Thyroid gland (tissue), 4 donors: ENCODE results near the gene SNX24.

ENCODE experiments used
- CTCF ChIP-seq, 6 experiments: fragments of 200-600 bp in 3 of 6; fragments of 450-650 bp in 3 of 6; sonication (generic) in 3 of 6; IDR thresholded peaks; one replicate each; pipeline ENCODE4 v1.5.1; 2016 to 2019; ENCODE audit warnings: antibody characterized with exemption in 6 of 6, mild to moderate bottlenecking in 2 of 6, inconsistent platforms in 1 of 6, moderate library complexity in 1 of 6
- POLR2A ChIP-seq, 2 donors: fragments of 450-650 bp; IDR thresholded peaks; one replicate each; pipeline ENCODE4 v1.6.1; 2017; ENCODE audit warnings: antibody characterized with exemption in 2 of 2, mild to moderate bottlenecking in 2 of 2, moderate library complexity in 1 of 2

GRCh38 chr5:122948319-122948718 is 102.9 kb downstream of the SNX24 start:
- no peak for TF ChIP-seq CTCF (IDR thresholded peaks at IDR 0.05)
- TF ChIP-seq POLR2A (IDR thresholded peaks at IDR 0.05), result no peak
